Measurements from ENCODE around the gene CHRNA9. TPM values are rescaled to one million over a fixed set of nuclear protein-coding genes. Genes with fewer than 3 reads are reported as not detected.

CHRNA9 gene
- total RNA-seq, 2 donors from 2014 or later, result 0.90 TPM; not detected in 1

GRCh38 chr4:40361338-40361737, 26.2 kb downstream of the CHRNA9 start:
- Mint-ChIP-seq H3K36me3 (ENCODE audit: low read depth) (no peaks in the 10 kb centered on the region), H3K4me3 (no peak overlapping the region), H3K9me3 (peaks cover 13% of the 10 kb centered on the region), H3K4me1 (peaks cover 2% of the 10 kb centered on the region), H3K27me3 (ENCODE audit: insufficient read depth) (no peaks in the 10 kb centered on the region), H3K27ac (no peak overlapping the region)
- TF ChIP-seq CTCF (conservative IDR thresholded peaks at IDR 0.05), result no peak
- no peak for DNase-seq
- Histone ChIP-seq H3K9me3 (ENCODE audit: control insufficient read depth, low read length) (no peaks in the 10 kb centered on the region), H3K4me1 (ENCODE audit: control insufficient read depth, insufficient read depth, low read length) (no peaks in the 10 kb centered on the region), H3K27ac (ENCODE audit: low read depth, low read length) (no peak overlapping the region), H3K27me3 (ENCODE audit: control insufficient read depth, insufficient read depth, low read length, poor library complexity, severe bottlenecking) (no peaks in the 10 kb centered on the region), H3K9ac (ENCODE audit: extremely low read depth, low read length, poor library complexity, severe bottlenecking) (no peak overlapping the region), H3K36me3 (ENCODE audit: control insufficient read depth, insufficient read depth, low read length) (no peaks in the 10 kb centered on the region), H3K4me3 (ENCODE audit: low read length) (no peak overlapping the region)
- WGBS, 2 experiments (ENCODE audit: insufficient coverage in 1 of 2, insufficient read length in 1 of 2), result 97% methylated on average over 3 of the region's 3 CpGs; no CpG with 5 or more reads in 1 of the 2 experiments

GRCh38 chr4:40363382-40363920, 28.3 kb downstream of the CHRNA9 start:
- Histone ChIP-seq H3K4me1 (ENCODE audit: control insufficient read depth, insufficient read depth, low read length) (no peaks in the 10 kb centered on the region), H3K36me3 (ENCODE audit: control insufficient read depth, insufficient read depth, low read length) (no peaks in the 10 kb centered on the region), H3K27me3 (ENCODE audit: control insufficient read depth, insufficient read depth, low read length, poor library complexity, severe bottlenecking) (no peaks in the 10 kb centered on the region), H3K9ac (ENCODE audit: extremely low read depth, low read length, poor library complexity, severe bottlenecking) (no peak overlapping the region), H3K27ac (ENCODE audit: low read depth, low read length) (no peak overlapping the region), H3K9me3 (ENCODE audit: control insufficient read depth, low read length) (no peaks in the 10 kb centered on the region), H3K4me3 (ENCODE audit: low read length) (no peak overlapping the region)
- no peak for DNase-seq
- H3K9me3 Mint-ChIP-seq, result peaks cover 11% of the 10 kb centered on the region
- peaks cover 2% of the 10 kb centered on the region for H3K4me1 Mint-ChIP-seq
- H3K4me3 Mint-ChIP-seq, result no peak overlapping the region
- no peaks in the 10 kb centered on the region for H3K27me3 Mint-ChIP-seq (ENCODE audit: insufficient read depth)
- no peak for TF ChIP-seq CTCF (conservative IDR thresholded peaks at IDR 0.05)
- no peaks in the 10 kb centered on the region for H3K36me3 Mint-ChIP-seq (ENCODE audit: low read depth)
- WGBS, 2 experiments (ENCODE audit: insufficient coverage in 1 of 2, insufficient read length in 1 of 2), result 94 to 96% methylated on average over 9 of the region's 9 CpGs
- H3K27ac Mint-ChIP-seq, result no peak overlapping the region

GRCh38 chr4:40363945-40364344, 28.8 kb downstream of the CHRNA9 start:
- Mint-ChIP-seq H3K27ac (no peak overlapping the region), H3K27me3 (ENCODE audit: insufficient read depth) (no peaks in the 10 kb centered on the region), H3K4me1 (peaks cover 2% of the 10 kb centered on the region), H3K9me3 (peaks cover 11% of the 10 kb centered on the region), H3K4me3 (no peak overlapping the region), H3K36me3 (ENCODE audit: low read depth) (no peaks in the 10 kb centered on the region)
- Histone ChIP-seq H3K36me3 (ENCODE audit: control insufficient read depth, insufficient read depth, low read length) (no peaks in the 10 kb centered on the region), H3K9me3 (ENCODE audit: control insufficient read depth, low read length) (no peaks in the 10 kb centered on the region), H3K27me3 (ENCODE audit: control insufficient read depth, insufficient read depth, low read length, poor library complexity, severe bottlenecking) (no peaks in the 10 kb centered on the region), H3K9ac (ENCODE audit: extremely low read depth, low read length, poor library complexity, severe bottlenecking) (no peak overlapping the region), H3K27ac (ENCODE audit: low read depth, low read length) (no peak overlapping the region), H3K4me3 (ENCODE audit: low read length) (no peak overlapping the region), H3K4me1 (ENCODE audit: control insufficient read depth, insufficient read depth, low read length) (no peaks in the 10 kb centered on the region)
- no peak for DNase-seq
- TF ChIP-seq CTCF (conservative IDR thresholded peaks at IDR 0.05), result no peak

All from endodermal cell (in vitro differentiated cells).